ENCODE data around the gene LRRC75A. TPM values are rescaled to one million over a fixed set of nuclear protein-coding genes. Genes with fewer than 3 reads are reported as not detected.

The LRRC75A gene
- total RNA-seq, 1 donor from 2014 or later = 1.7 TPM

- H3K27ac ChIP-seq = no peak overlapping the region
- no peaks in the 10 kb centered on the region for H3K27me3 ChIP-seq
- H3K4me1 ChIP-seq = peaks cover 41% of the 10 kb centered on the region
- no peak overlapping the region for H3K4me3 ChIP-seq
- intact Hi-C loops (cut with DNase I) = no loop called here
- H3K36me3 ChIP-seq = no peaks in the 10 kb centered on the region
- DNase-seq (ENCODE audit: extremely low spot score in 2 of 2) = no peak
- TF ChIP-seq POLR2AphosphoS5 (IDR thresholded peaks at IDR 0.05; ENCODE audit: insufficient read depth in 1 of 2, low read depth in 1 of 2) = no peak
- TF ChIP-seq CTCF (IDR thresholded peaks at IDR 0.05) = no peak
- no peak for TF ChIP-seq POLR2A (IDR thresholded peaks at IDR 0.05)
- H3K9me3 ChIP-seq = no peaks in the 10 kb centered on the region
Observed at GRCh38 chr17:16480995-16481394, 11.0 kb downstream of the LRRC75A start.

GRCh38 chr17:16479264-16479663, 12.7 kb downstream of the LRRC75A start:
- H3K4me1 ChIP-seq = peaks cover 29% of the 10 kb centered on the region
- TF ChIP-seq POLR2AphosphoS5 (IDR thresholded peaks at IDR 0.05; ENCODE audit: insufficient read depth in 1 of 2, low read depth in 1 of 2) = no peak
- TF ChIP-seq CTCF (IDR thresholded peaks at IDR 0.05) = no peak
- TF ChIP-seq POLR2A (IDR thresholded peaks at IDR 0.05) = no peak
- intact Hi-C loops (cut with DNase I) = no loop called here
- H3K36me3 ChIP-seq = no peaks in the 10 kb centered on the region
- no peak for DNase-seq (ENCODE audit: extremely low spot score in 2 of 2)
- peak overlapping the region; percentile 94 for H3K27ac ChIP-seq
- H3K27me3 ChIP-seq = no peaks in the 10 kb centered on the region
- no peaks in the 10 kb centered on the region for H3K9me3 ChIP-seq
- no peak overlapping the region for H3K4me3 ChIP-seq

- H3K4me3 ChIP-seq = no peak overlapping the region
- peak overlapping the region; percentile 94 for H3K27ac ChIP-seq
- TF ChIP-seq POLR2A (IDR thresholded peaks at IDR 0.05) (no peak), CTCF (IDR thresholded peaks at IDR 0.05) (no peak), POLR2AphosphoS5 (IDR thresholded peaks at IDR 0.05; ENCODE audit: insufficient read depth in 1 of 2, low read depth in 1 of 2) (no peak)
- H3K27me3 ChIP-seq = no peaks in the 10 kb centered on the region
- H3K9me3 ChIP-seq = no peaks in the 10 kb centered on the region
- no peak for DNase-seq (ENCODE audit: extremely low spot score in 2 of 2)
- intact Hi-C loops (cut with DNase I) = no loop called here
- peaks cover 29% of the 10 kb centered on the region for H3K4me1 ChIP-seq
- no peaks in the 10 kb centered on the region for H3K36me3 ChIP-seq
Observed at GRCh38 chr17:16478649-16479048, 13.3 kb downstream of the LRRC75A start.

- TF ChIP-seq POLR2AphosphoS5 (IDR thresholded peaks at IDR 0.05; ENCODE audit: insufficient read depth in 1 of 2, low read depth in 1 of 2) (peak in 1 of 2 donors; percentile 0), POLR2A (IDR thresholded peaks at IDR 0.05) (no peak)
- no peaks in the 10 kb centered on the region for H3K36me3 ChIP-seq
- no peaks in the 10 kb centered on the region for H3K27me3 ChIP-seq
- no peaks in the 10 kb centered on the region for H3K9me3 ChIP-seq
- H3K27ac ChIP-seq = peak overlapping the region; percentile 94
- H3K4me1 ChIP-seq = peaks cover 29% of the 10 kb centered on the region
- no peak for DNase-seq (ENCODE audit: extremely low spot score in 2 of 2)
- intact Hi-C loops (cut with DNase I) = no loop called here
- H3K4me3 ChIP-seq = no peak overlapping the region
Observed at GRCh38 chr17:16477666-16478065, 14.3 kb downstream of the LRRC75A start.

- intact Hi-C loops (cut with DNase I) = no loop called here
- no peak for DNase-seq (ENCODE audit: extremely low spot score in 2 of 2)
Observed at GRCh38 chr17:16477255-16477654, 14.7 kb downstream of the LRRC75A start.

More at GRCh38 chr17:16477255-16477654, 14.7 kb downstream of the LRRC75A start:
- H3K4me1 ChIP-seq = peaks cover 29% of the 10 kb centered on the region
- peak overlapping the region; percentile 94 for H3K27ac ChIP-seq
- H3K27me3 ChIP-seq = no peaks in the 10 kb centered on the region
- H3K36me3 ChIP-seq = no peaks in the 10 kb centered on the region
- no peak for TF ChIP-seq CTCF (IDR thresholded peaks at IDR 0.05)
- TF ChIP-seq POLR2A (IDR thresholded peaks at IDR 0.05) = no peak
- TF ChIP-seq POLR2AphosphoS5 (IDR thresholded peaks at IDR 0.05; ENCODE audit: insufficient read depth in 1 of 2, low read depth in 1 of 2) = peak in 1 of 2 donors; percentile 18
- no peaks in the 10 kb centered on the region for H3K9me3 ChIP-seq
- H3K4me3 ChIP-seq = no peak overlapping the region

Measured in vagina (tissue), 2 donors.